GM19372 (cell line): ENCODE results near the gene LIMK1.

Experiments
- ATAC-seq: cut with Tn5 transposase; IDR thresholded peaks from one replicate; pipeline ENCODE4 v1.9.1; 2021; ENCODE audit warnings: mild to moderate bottlenecking, low read depth, moderate library complexity; ENCODE audit not compliant: unreplicated experiment

Gene LIMK1

GRCh38 chr7:74082770-74083116, 861 bp upstream of the LIMK1 start:
- ATAC-seq = no peak

DNA sequence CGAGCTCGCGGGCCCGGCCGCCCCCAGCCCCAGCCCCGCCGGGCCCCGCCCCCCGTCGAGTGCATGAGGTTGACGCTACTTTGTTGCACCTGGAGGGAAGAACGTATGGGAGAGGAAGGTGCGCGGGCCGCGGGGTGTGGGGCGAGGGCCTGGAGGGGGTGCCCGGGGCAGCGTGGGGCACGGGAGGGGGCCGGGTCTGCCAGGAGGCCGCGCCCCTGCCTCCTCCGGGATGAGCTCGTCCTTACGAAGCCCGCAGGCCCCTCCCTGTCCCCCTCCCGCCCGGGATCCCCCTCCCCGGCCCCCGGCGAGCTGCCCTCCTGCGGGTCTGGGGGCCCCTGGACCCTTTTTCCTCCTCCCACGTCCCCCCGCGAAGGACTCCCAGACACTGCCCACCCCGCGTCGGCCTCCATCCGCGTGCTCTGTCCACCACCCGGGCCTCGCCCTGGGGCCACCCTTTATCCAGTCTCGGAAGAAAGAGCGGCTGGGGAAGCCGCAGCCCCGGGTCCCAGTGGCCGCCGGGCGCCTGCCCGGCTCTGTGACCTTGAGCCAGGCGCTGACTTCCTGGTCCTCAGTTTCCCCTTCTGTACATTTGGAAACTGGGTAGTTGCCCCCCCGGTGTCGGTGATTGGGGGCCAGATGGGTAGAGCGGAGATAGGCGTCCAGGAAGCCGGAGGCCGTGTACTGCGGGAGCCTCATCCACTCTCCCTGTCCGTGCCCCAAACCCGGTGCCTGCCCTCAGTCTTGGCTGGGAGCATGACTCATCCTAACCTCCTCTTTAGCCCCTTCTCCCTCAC, 521 bp downstream of the LIMK1 start:
- ATAC-seq = peak; percentile 44

DNA sequence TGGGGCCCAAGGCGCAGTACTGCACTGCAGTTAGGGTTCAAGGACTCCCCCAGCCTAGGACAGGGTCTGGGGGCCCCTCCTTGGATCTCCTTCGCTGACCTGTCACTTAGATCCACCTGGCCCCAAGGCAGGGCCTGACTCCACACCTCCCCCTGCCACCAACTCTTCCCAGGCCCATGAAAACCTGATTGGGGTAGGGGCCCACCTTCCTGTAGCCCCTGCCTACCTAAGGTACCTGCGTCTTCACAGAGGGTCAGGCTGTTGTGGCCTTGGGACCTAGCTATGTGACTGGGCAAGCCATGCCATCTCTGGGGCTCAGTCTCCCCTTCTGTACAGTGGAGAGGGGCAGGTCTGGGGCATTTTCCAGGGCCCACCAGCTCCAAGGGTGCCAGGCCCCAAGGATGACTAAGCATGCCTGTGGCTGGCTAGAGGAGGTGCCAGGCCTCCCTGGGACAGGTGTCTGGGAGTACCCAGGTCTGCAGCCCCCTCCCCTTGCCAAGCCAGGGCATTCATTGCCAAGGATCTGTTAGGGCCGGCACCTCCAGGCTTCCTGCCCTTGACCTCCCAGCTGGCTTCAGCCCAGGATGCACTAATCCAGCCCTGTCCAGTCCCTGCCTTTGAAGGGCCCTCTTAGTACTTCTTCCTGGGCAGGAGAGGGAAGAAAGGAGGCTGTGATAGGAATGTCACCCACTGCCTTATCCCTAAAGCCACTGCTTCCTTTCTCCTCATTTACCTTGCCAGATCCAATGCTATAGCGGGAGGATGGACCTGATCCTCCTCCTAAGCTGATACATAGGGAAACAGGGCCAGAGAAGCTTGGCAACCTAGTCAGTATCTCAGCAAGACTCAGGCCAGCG, 1.3 kb downstream of the LIMK1 start:
- ATAC-seq = no peak

DNA sequence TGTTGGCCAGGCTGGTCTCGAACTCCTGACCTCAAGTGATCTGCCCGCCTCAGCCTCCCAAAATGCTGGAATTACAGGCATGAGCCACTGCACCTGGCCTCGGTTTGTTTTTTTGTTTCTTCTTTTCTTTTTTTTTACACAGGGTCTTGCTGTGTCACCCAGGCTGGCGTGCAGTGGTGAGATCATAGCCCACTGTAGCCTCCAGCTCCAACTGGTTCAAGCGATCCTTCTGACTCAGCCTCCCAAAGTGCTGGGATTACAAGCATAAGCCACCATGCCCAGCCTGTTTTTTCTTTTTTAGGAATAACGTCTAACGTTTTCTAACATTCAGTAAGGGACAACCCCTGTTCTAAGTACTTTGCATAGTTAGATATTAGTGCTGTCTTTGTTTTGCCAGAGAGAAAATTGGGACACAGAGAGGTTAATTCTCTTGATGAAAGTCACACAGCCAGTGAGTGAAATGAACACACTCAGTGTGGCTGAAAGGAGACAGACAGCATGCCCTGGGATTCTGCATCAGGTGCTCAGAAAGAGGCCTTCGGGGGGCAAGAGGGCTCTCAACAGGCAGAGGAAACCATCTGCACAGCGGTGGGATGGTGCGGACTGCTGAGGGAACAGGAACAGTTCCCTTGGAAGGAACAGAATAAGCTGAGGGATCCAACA, 4.3 kb downstream of the LIMK1 start:
- no peak for ATAC-seq

GRCh38 chr7:74092321-74092963, 8.8 kb downstream of the LIMK1 start:
- no peak for ATAC-seq

- peak; percentile 68 for ATAC-seq
Measured at GRCh38 chr7:74092964-74093471, 9.4 kb downstream of the LIMK1 start.

DNA sequence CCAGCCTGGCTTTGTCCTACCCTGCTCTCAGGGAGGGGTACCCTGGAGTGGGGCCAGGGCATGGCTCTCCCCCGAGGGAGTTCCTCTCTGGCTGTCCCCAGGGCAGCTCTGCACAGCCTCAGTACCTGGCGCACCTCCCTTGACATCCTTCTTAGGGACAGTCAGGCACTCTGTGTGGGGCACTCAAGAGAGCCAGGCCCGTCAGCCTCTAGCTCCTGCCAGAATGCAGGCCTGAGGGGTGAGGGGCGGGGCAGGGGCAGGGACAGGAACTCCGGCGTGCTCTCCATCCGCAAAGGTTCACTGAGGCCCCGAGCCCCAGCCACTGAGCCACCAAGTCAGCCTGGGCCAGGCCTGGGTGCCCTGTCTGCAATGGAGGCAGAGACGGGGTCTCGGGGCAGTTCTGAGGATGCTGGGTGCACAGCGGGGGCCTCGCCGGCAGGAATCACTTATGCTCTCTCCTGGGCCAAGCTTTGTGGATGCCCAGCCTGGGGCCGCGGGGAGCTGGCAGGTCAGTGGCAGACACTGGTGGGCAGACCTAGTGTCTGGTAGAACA, 10.1 kb downstream of the LIMK1 start:
- peak; percentile 6 for ATAC-seq

DNA sequence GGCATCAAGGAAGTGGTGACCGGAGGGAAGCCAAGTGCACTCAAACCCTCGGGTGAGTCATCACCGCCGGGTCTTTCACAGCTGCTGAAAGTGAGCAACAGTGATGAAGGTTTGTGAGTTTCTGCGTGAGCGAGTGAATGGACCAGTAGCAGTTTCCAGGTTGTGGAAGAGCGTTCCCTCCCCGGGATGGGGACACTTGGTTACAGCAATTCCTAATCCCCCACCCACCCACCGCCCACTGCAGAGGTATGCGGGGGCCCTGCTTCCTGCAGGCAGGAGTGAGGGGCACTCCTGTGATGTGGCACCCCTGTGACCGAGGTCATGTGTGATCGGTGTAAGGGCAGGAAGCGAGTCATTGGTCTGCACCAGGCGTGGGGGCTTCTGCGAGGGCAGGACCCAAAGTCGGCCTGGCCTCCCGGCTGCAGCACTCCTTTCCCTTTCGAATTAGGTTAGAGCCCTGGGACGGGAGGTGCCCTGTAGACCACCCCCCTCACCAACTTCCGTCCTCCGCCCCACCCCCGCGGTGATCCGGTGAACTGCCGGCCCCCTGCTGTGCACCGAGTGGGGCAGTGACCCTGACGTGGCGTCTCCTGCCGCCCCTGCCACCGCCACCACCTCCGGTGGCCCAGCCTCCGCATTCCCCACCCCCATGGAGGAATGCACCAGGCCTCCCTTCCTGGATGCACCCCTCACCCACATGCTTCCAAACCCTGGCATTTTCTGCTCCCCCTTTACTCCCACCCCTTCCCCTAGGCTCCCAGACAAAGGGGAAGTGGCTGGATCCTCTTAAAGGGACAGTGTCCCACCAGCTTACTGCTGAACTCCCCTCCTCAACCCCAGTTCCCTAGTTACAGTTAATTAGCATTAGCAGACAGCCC, 10.9 kb downstream of the LIMK1 start:
- peak; percentile 39 for ATAC-seq

GRCh38 chr7:74095135-74095534, 11.5 kb downstream of the LIMK1 start:
- no peak for ATAC-seq

- no peak for ATAC-seq
Measured at GRCh38 chr7:74097937-74098614, 14.5 kb downstream of the LIMK1 start.

- ATAC-seq = no peak
Measured at GRCh38 chr7:74099031-74099430, 15.4 kb downstream of the LIMK1 start.

GRCh38 chr7:74101061-74101681, 17.6 kb downstream of the LIMK1 start:
- peak; percentile 75 for ATAC-seq

- ATAC-seq = no peak
Measured at GRCh38 chr7:74103219-74103772, 19.7 kb downstream of the LIMK1 start.

- ATAC-seq = no peak
Measured at GRCh38 chr7:74104702-74105101, 21.1 kb downstream of the LIMK1 start.

- ATAC-seq = no peak
Measured at GRCh38 chr7:74105992-74106391, 22.4 kb downstream of the LIMK1 start.

DNA sequence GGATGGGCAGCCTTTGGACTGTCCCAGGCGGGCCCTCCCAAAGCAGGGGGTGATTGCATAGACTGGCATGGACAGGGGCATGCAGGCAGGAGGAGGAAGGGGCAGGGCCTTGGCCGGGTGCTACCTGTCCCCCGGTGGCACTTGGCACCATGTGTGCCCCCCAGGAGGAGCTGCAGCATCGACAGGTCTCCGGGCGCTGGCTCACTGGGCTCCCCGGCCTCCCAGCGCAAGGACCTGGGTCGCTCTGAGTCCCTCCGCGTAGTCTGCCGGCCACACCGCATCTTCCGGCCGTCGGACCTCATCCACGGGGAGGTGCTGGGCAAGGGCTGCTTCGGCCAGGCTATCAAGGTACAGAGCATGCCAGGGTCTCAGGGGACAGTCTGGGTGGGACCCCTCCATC, 23.2 kb downstream of the LIMK1 start:
- no peak for ATAC-seq

- ATAC-seq = no peak
Measured at GRCh38 chr7:74115326-74115725, 31.7 kb downstream of the LIMK1 start.

DNA sequence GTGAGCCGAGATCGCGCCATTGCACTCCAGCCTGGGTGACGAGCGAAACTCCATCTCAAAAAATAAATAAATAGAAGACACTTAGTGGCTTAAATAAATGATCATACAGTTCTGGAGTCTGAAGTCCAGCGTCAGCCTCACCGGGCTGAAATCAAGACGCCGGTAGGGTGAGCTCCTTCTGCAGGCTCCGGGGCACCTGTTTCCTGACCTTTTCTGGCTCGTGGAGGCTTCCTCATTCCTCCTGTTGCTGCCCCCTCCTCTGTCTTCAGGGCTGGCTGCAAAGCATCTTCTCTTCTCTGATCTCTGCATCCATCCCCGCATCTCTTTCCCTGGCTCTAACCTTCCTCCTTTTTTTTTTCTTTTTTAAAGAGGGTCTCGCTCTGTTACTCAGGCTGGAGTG, 32.8 kb downstream of the LIMK1 start:
- ATAC-seq = no peak
